Gastrocnemius medialis (tissue), 4 donors: Measurements from ENCODE around the gene DND1. TPM values are rescaled to one million over a fixed set of nuclear protein-coding genes. Genes with fewer than 3 reads are reported as not detected.
"Not testable (repeated sequence)": the region's sequence is repeated elsewhere in the genome, so short reads cannot be mapped to it uniquely, and the experiment has no call there.

Experiments used
- ATAC-seq, 2 donors: fragments of 150-250 bp; one replicate each; pipeline ENCODE4 v1.9.1; 2016
- DNase-seq, 2 donors: peaks; one replicate each; pipeline ENCODE4 v3.0.0-alpha.2; 2019
- H3K27ac ChIP-seq, 4 donors: fragments of 200-600 bp; sonication (generic); 1 replicate in 1 of 4; 2 replicates in 3 of 4; pipeline ENCODE4 v1.5.1; 2016 to 2018; ENCODE audit warnings: mild to moderate bottlenecking in 2 of 4, moderate library complexity in 1 of 4
- H3K27me3 ChIP-seq, 3 donors: fragments of 200-600 bp; sonication (generic) in 2 of 3; 1 replicate in 1 of 3; 2 replicates in 2 of 3; pipeline versions ENCODE4 v1.5.1 to v1.6.0; 2016 to 2019; ENCODE audit warnings: mild to moderate bottlenecking in 1 of 3, moderate library complexity in 1 of 3
- H3K36me3 ChIP-seq, 2 donors: fragments of 200-600 bp; sonication (generic) in 1 of 2; one replicate each; pipeline ENCODE4 v1.5.1; 2017 to 2018
- H3K4me1 ChIP-seq, 2 donors: fragments of 200-600 bp; sonication (generic) in 1 of 2; one replicate each; pipeline ENCODE4 v1.5.1; 2016 to 2017; ENCODE audit warnings: mild to moderate bottlenecking in 2 of 2
- H3K4me3 ChIP-seq, 4 donors: fragments of 200-600 bp; sonication (generic) in 3 of 4; 1 replicate in 1 of 4; 2 replicates in 3 of 4; pipeline ENCODE4 v1.5.1; 2016 to 2019; ENCODE audit warnings: mild to moderate bottlenecking in 2 of 4
- H3K9me3 ChIP-seq, 3 donors: fragments of 200-600 bp; sonication (generic) in 2 of 3; 1 replicate in 1 of 3; 2 replicates in 2 of 3; pipeline ENCODE4 v1.5.1; 2016 to 2019
- POLR2A ChIP-seq, 2 donors: fragments of 450-650 bp; IDR thresholded peaks; one replicate each; pipeline ENCODE4 v1.6.1; 2017; ENCODE audit warnings: antibody characterized with exemption in 2 of 2, mild to moderate bottlenecking in 2 of 2, moderate library complexity in 2 of 2
- in situ Hi-C, 4 donors: fragments of 200-750 bp; cut with MboI; loops; one replicate each; pipeline versions ENCODE4 v1.15.0 to v1.8.0; 2017; ENCODE audit warnings: low sequenced_read_pairs in 4 of 4
- intact Hi-C: fragments of 100-400 bp; cut with DNase I; formaldehyde crosslinking; loops from one replicate; pipeline ENCODE4 v1.15.1; 2023; ENCODE audit warnings: low total_unique reads
- total RNA-seq, 4 donors: library from RNA; depleted of rRNA; stranded (reverse); fragments of >200 nt; gene quantifications; one replicate each; pipeline versions ENCODE4 v1.1.0 to v1.2.3, GENCODE V29; 2016
- TF ChIP-seq, protein P1 (sequence below), 5 experiments: fragments of 450-650 bp in 3 of 5; fragments of 200-600 bp in 2 of 5; sonication (generic) in 2 of 5; IDR thresholded peaks in 4 of 5; conservative IDR thresholded peaks in 1 of 5; 1 replicate in 4 of 5; 2 replicates in 1 of 5; pipeline ENCODE4 v1.5.1; 2016 to 2019; ENCODE audit warnings: antibody characterized with exemption in 5 of 5, mild to moderate bottlenecking in 3 of 5, moderate library complexity in 3 of 5

Gene DND1
- total RNA-seq, 4 donors from 2014 or later, result 0.20 to 5.0 (median 1.8) TPM; not detected in 1

GRCh38 chr5:140641716-140642115 is 31.7 kb downstream of the DND1 start:
- Histone ChIP-seq H3K9me3 (no peaks in the 10 kb centered on the region), H3K36me3 (peaks cover 0 to 29% of the 10 kb centered on the region in 2 donors), H3K27me3 (no peaks in the 10 kb centered on the region), H3K4me1 (peaks cover 18% of the 10 kb centered on the region in 2 donors), H3K27ac (no peak overlapping the region), H3K4me3 (no peak overlapping the region)
- in situ Hi-C loops, result loop anchor here (5.0 to 10.0 kb wide), 3 partner anchors 74 to 237 kb away; partner anchors contain the start of genes EIF4EBP3 (in 2 of the 4) and ANKHD1 (in 1 of the 4)
- no peak for ATAC-seq
- DNase-seq, result no peak
- TF ChIP-seq POLR2A (IDR thresholded peaks at IDR 0.05), result no peak
- TF ChIP-seq, protein P1, sequence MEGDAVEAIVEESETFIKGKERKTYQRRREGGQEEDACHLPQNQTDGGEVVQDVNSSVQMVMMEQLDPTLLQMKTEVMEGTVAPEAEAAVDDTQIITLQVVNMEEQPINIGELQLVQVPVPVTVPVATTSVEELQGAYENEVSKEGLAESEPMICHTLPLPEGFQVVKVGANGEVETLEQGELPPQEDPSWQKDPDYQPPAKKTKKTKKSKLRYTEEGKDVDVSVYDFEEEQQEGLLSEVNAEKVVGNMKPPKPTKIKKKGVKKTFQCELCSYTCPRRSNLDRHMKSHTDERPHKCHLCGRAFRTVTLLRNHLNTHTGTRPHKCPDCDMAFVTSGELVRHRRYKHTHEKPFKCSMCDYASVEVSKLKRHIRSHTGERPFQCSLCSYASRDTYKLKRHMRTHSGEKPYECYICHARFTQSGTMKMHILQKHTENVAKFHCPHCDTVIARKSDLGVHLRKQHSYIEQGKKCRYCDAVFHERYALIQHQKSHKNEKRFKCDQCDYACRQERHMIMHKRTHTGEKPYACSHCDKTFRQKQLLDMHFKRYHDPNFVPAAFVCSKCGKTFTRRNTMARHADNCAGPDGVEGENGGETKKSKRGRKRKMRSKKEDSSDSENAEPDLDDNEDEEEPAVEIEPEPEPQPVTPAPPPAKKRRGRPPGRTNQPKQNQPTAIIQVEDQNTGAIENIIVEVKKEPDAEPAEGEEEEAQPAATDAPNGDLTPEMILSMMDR (IDR thresholded peaks at IDR 0.05 in 4 of 5, conservative IDR thresholded peaks at IDR 0.05 in 1 of 5), result no peak
- intact Hi-C loops, result no loop called here

DNA sequence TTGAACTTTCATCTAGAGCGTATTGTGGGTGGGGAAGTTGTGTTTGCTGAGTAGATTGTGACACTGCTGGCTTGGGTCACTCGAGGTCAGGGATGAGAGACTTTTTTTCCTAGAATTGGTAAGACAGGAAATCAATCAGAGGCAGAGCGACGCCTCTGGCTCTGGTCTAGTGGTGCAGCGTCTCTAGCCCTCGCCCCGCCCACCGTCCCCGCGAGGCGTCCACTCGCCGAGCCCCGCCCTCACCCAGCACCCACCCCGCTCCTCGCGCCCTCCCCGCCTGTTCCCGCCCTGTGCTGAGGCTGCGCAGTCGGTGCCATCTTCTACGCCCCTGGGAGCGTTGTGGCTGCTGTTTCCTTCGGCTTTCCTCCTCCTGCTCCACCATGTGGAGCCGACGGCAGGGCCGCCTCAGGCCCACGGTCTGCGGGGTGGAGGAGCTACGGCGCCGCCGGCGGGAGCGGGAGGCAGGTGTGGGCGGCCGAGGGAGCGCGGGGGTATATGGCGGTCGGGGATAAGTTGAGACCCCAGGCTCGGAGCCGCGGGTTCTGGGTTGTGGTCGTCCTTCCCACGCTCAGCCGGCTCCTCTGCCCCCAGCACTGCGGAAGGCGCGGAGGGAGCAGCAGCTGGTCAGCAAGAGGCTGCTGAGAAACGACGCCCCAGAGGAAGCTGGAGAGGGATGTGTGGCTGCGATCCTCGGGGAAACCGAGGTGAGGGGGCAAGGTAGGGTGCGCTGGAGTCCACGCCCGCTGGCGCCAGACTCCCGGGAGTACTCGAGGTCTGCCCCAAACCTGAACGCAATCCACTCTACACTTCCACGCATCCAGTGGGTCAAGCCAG is 34.0 kb downstream of the DND1 start, which contains the start of gene TMCO6:
TMCO6 (plus strand) TSS at position 304 of the 834 bp plus-strand sequence; CDS start at position 381, 77 bp downstream.
- intact Hi-C loops, result loop anchor here (1.0 to 5.0 kb wide), 5 partner anchors 67 to 267 kb away; partner anchors contain the start of genes ANKHD1, APBB3, EIF4EBP3 and SLC35A4
- TF ChIP-seq POLR2A (IDR thresholded peaks at IDR 0.05), result peak; percentile 57 to 70
- TF ChIP-seq, protein P1 (IDR thresholded peaks at IDR 0.05 in 4 of 5, conservative IDR thresholded peaks at IDR 0.05 in 1 of 5), result peak; percentile 49 to 77 (median 53)
- in situ Hi-C loops, result loop anchor here in 2 of 4 donors (10.0 kb wide), 2 partner anchors 55 to 65 kb away; no protein-coding TSS in a partner anchor
- ATAC-seq (peak; percentile 94), DNase-seq (peak; percentile 96)
- peak within 1 kb of the TSS; percentile 78 to 96 (median 86) for H3K4me3 ChIP-seq
- no peaks in the 10 kb centered on the region for H3K27me3 ChIP-seq
- H3K4me1 ChIP-seq, result peaks cover 11% of the 10 kb centered on the region in 2 donors
- H3K27ac ChIP-seq, result peak within 1 kb of the TSS; percentile 90 to 97 (median 91)
- H3K36me3 ChIP-seq, result peaks cover 0 to 15% of the 10 kb centered on the region in 2 donors
- H3K9me3 ChIP-seq, result no peaks in the 10 kb centered on the region

- not testable (repeated sequence) for H3K9me3 ChIP-seq, H3K36me3 ChIP-seq, DNase-seq, ATAC-seq, H3K27me3 ChIP-seq
- intact Hi-C loops, result loop anchor here (1.0 to 5.0 kb wide), 5 partner anchors 68 to 267 kb away; partner anchors contain the start of genes ANKHD1, APBB3, EIF4EBP3 and SLC35A4
- Histone ChIP-seq H3K27ac (peak overlapping the region; percentile 90 to 97 (median 91)), H3K4me3 (peak overlapping the region; percentile 78 to 96 (median 86)), H3K4me1 (peaks cover 11% of the 10 kb centered on the region in 2 donors)
- in situ Hi-C loops, result loop anchor here in 2 of 4 donors (10.0 kb wide), 2 partner anchors 54 to 64 kb away; no protein-coding TSS in a partner anchor
These were observed 34.6 kb downstream of the DND1 start for GRCh38 chr5:140638898-140639147.

DNA sequence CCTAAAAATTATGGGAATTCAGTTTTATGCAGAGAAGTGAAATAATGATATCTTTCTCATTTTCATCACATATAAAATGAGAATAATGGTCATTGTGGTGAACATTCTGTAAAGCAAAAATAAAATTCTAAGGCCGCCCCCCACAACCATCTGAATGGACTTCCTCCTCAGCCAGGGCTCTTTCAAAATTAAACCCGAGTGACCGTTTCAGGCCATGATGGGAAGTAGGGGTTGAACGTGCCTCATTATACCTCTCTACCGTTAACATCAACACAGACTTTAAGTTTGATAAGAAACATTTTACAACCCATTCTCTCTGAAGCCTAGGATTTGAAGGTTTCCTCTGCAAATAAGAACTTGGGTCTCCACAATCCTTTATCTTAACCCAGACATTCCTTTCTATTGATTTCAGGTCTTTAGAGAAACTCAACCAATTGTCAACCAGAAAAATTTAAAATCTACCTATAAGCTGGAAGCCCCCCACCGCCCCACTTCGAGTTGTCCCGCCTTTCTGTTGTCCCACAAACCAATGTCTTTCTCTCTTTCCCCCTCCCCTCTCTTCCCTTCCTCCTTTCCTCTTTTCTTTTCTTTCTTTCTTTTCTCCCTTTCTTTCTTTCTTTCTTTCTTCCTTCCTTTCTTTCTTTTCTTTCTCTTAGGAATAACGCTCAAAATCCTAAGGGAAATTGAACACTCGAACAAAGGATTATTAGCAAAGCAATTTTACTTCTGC is 35.8 kb downstream of the DND1 start:
- Histone ChIP-seq H3K4me1 (peaks cover 17 to 19% of the 10 kb centered on the region in 2 donors), H3K27ac (no peak overlapping the region), H3K27me3 (no peaks in the 10 kb centered on the region), H3K4me3 (no peak overlapping the region), H3K9me3 (no peaks in the 10 kb centered on the region), H3K36me3 (no peaks in the 10 kb centered on the region)
- DNase-seq, result no peak
- no peak for ATAC-seq
- in situ Hi-C loops (loop anchor here in 2 of 4 donors (10.0 kb wide), 2 partner anchors 53 to 63 kb away; no protein-coding TSS in a partner anchor), intact Hi-C loops (loop anchor here (2.0 to 5.0 kb wide), 4 partner anchors 69 to 265 kb away; partner anchors contain the start of genes APBB3, EIF4EBP3 and SLC35A4)
- TF ChIP-seq, protein P1 (IDR thresholded peaks at IDR 0.05 in 4 of 5, conservative IDR thresholded peaks at IDR 0.05 in 1 of 5), result no peak
- TF ChIP-seq POLR2A (IDR thresholded peaks at IDR 0.05), result no peak
